Umbilical cord (tissue), 2 donors: Measurements from ENCODE around the gene TTYH1. TPM values are rescaled to one million over a fixed set of nuclear protein-coding genes. Genes with fewer than 3 reads are reported as not detected.

Experiments used
- DNase-seq: peaks from one replicate; pipeline ENCODE4 v3.0.0-alpha.2; 2015; ENCODE audit warnings: low spot score
- total RNA-seq: library from RNA; depleted of rRNA; stranded (reverse); fragments of >200 nt; gene quantifications from one replicate; pipeline ENCODE4 v1.2.3, GENCODE V29; 2014; ENCODE audit warnings: low replicate concordance; ENCODE audit not compliant: insufficient read depth

The TTYH1 gene
- total RNA-seq, 1 donor from 2014 or later, result 0.24 TPM

DNA sequence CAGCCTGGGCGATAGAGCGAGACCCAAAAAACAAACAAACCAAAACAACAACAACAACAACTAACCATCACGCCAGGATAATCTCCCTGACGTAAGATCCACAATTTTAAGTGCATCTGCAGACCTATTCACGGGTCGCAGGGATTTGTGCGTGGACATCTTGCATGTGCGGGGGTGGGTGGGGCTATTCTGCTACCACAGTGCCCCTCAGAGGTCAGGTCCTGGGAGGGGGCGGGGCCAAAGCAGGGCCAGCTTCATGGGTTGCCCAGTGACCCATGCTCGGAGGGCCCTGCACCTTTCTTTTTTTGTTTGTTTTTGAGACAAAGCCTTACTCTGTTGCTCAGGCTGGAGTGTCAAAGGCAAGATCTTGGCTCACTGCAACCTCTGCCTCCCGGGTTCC, 60.4 kb downstream of the TTYH1 start:
- no peak for DNase-seq

GRCh38 chr19:54477650-54478049, 62.4 kb downstream of the TTYH1 start:
- DNase-seq, result no peak

DNA sequence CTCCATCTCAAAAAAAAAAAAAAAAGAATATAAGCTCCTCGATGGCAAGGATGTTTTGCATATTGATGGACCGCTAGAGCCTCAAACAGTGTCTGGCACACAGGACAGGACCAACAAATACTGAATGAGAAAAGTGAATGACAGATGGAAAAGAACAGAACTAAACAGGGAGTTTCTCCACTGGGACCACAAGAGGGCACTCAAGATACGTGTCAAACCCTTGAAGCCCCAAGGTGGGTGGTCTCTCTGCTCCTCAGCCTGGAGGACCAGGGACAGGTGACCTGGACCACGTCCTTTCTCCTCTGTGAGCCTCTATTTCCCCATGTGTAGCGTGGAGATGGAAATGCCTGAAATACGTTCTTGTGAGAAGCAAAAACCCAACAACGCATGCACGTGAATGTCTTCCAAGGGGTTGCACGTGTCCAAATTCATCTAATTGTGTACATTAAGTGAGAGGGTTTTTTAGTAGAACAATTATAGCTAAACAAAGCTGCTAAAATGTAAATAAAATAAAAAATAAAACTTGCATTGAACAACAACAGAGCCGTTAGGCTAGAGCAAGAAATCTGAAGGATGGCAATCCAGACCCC, 63.5 kb downstream of the TTYH1 start:
- DNase-seq, result peak; percentile 50

GRCh38 chr19:54480051-54480450, 64.8 kb downstream of the TTYH1 start:
- no peak for DNase-seq

- peak; percentile 64 for DNase-seq
These were observed 66.2 kb downstream of the TTYH1 start for GRCh38 chr19:54481326-54481930.

- no peak for DNase-seq
These were observed 67.6 kb downstream of the TTYH1 start for GRCh38 chr19:54482889-54483288.

GRCh38 chr19:54484451-54484850, 69.2 kb downstream of the TTYH1 start:
- DNase-seq, result no peak

DNA sequence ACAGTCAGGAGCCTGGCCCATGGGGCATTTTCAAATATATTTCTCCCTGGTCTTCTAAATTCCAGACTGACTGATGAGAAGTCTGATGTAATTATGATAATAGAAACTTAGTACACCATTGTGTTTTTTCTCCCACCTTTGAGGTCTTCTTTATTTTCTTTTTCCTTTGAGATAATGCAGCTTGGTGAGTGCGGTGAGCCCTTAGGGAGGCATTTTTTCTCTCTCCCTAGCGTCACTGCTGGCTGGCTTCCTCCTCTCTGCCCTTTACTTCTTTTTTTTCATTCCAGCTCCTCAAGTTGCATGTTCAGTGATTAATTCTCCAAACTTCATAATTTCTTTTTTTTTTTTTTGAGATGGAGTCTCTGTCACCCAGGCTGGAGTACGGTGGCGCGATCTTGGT, 70.6 kb downstream of the TTYH1 start:
- DNase-seq, result no peak

Other genes with a start within 250 kb of the TTYH1 start
- gene TMC4, start 242.3 kb upstream of the TTYH1 start, total RNA-seq, result 2.6 TPM
- 13.7 TPM for gene MBOAT7, start 225.9 kb upstream of the TTYH1 start, total RNA-seq
- 72.5 TPM for gene TSEN34, start 224.2 kb upstream of the TTYH1 start, total RNA-seq
- gene RPS9, start 214.6 kb upstream of the TTYH1 start, total RNA-seq, result 1,474 TPM
- 0.96 TPM for gene LILRB3, start 192.5 kb upstream of the TTYH1 start, total RNA-seq
- gene LILRA6, start 172.7 kb upstream of the TTYH1 start, total RNA-seq, result 4.3 TPM
- gene LILRB5, start 158.2 kb upstream of the TTYH1 start, total RNA-seq, result 5.5 TPM
- gene LILRB2, start 134.4 kb upstream of the TTYH1 start, total RNA-seq, result not detected
- gene LILRA5, start 102.3 kb upstream of the TTYH1 start, total RNA-seq, result 0.72 TPM
- not detected for gene LILRA4, start 76.3 kb upstream of the TTYH1 start, total RNA-seq
- gene LAIR1, start 50.5 kb upstream of the TTYH1 start, total RNA-seq, result 19.7 TPM
- 19.7 TPM for gene LENG8, start 33.7 kb downstream of the TTYH1 start, total RNA-seq
- 18.1 TPM for gene LENG9, start 48.3 kb downstream of the TTYH1 start, total RNA-seq
- 104 TPM for gene CDC42EP5, start 57.8 kb downstream of the TTYH1 start, total RNA-seq
- not detected for gene LAIR2, start 87.4 kb downstream of the TTYH1 start, total RNA-seq
- 1.4 TPM for gene LILRA2, start 158.3 kb downstream of the TTYH1 start, total RNA-seq
- gene LILRA1, start 178.2 kb downstream of the TTYH1 start, total RNA-seq, result 1.4 TPM
- gene LILRB1, start 215.0 kb downstream of the TTYH1 start, total RNA-seq, result 0.72 TPM
- gene LILRB4, start 247.5 kb downstream of the TTYH1 start, total RNA-seq, result 4.6 TPM